Smooth muscle cell (in vitro differentiated cells): ENCODE measurements around the gene PLXNC1. TPM values are rescaled to one million over a fixed set of nuclear protein-coding genes. Genes with fewer than 3 reads are reported as not detected.

Source experiments
- DNase-seq: peaks from one replicate; lab custom pipeline; 2025; ENCODE audit not compliant: unreplicated experiment; lab: John Stamatoyannopoulos, UW
- H2AFZ ChIP-seq: fragments of 200-600 bp; sonication (generic); 2 replicates; pipeline ENCODE4 v1.6.0; 2016; ENCODE audit warnings: antibody characterized with exemption, low read depth, mild to moderate bottlenecking
- H3F3A ChIP-seq: fragments of 200-600 bp; sonication (generic); 2 replicates; pipeline ENCODE4 v1.6.0; 2017; ENCODE audit warnings: antibody characterized with exemption, low read depth
- H3K27ac ChIP-seq: fragments of 200-600 bp; sonication (generic); 2 replicates; pipeline ENCODE4 v1.5.1; 2016; ENCODE audit warnings: low read depth, mild to moderate bottlenecking
- H3K27me3 ChIP-seq: fragments of 200-600 bp; sonication (generic); 2 replicates; pipeline ENCODE4 v1.6.1; 2016; ENCODE audit warnings: low read depth, mild to moderate bottlenecking
- H3K36me3 ChIP-seq: fragments of 200-600 bp; sonication (generic); 2 replicates; pipeline ENCODE4 v1.5.1; 2016; ENCODE audit warnings: low read depth
- H3K4me1 ChIP-seq: fragments of 200-600 bp; sonication (generic); 2 replicates; pipeline ENCODE4 v1.5.1; 2016; ENCODE audit warnings: low read depth
- H3K4me2 ChIP-seq: fragments of 200-600 bp; sonication (generic); 2 replicates; pipeline ENCODE4 v1.6.0; 2016; ENCODE audit warnings: mild to moderate bottlenecking
- H3K4me3 ChIP-seq: fragments of 200-600 bp; sonication (generic); 2 replicates; pipeline ENCODE4 v1.5.1; 2016; ENCODE audit warnings: mild to moderate bottlenecking
- H3K79me2 ChIP-seq: fragments of 200-600 bp; sonication (generic); 2 replicates; pipeline ENCODE4 v1.6.0; 2016; ENCODE audit warnings: low read depth, mild to moderate bottlenecking
- H3K9ac ChIP-seq: fragments of 200-600 bp; sonication (generic); 2 replicates; pipeline ENCODE4 v1.6.0; 2016; ENCODE audit warnings: low read depth
- H3K9me3 ChIP-seq: fragments of 200-600 bp; sonication (generic); replicated peaks from 2 replicates; pipeline ENCODE4 v1.5.1; 2016; ENCODE audit warnings: low read depth
- H4K20me1 ChIP-seq: fragments of 200-600 bp; sonication (generic); 2 replicates; pipeline ENCODE4 v1.6.0; 2016; ENCODE audit warnings: low read depth
- CTCF ChIP-seq: fragments of 200-600 bp; sonication (generic); IDR thresholded peaks from 2 replicates; pipeline ENCODE4 v1.5.1; 2017; ENCODE audit warnings: borderline replicate concordance, mild to moderate bottlenecking, antibody characterized with exemption; ENCODE audit not compliant: insufficient read depth, poor library complexity, severe bottlenecking
- WGBS: methylation state at CpG from one replicate; pipeline ENCODE4 v1.1.7; 2016; ENCODE audit warnings: low lambda C conversion rate; 5-methylcytosine and 5-hydroxymethylcytosine counted together
- polyA plus RNA-seq: library from polyadenylated mRNA; unstranded; fragments of >200 nt; fragmentation: Nextera tagmentation; extraction: Ambion mirVana; gene quantifications from 2 replicates; pipeline ENCODE4 v1.2.1, GENCODE V29; 2016
- total RNA-seq: library from RNA; depleted of rRNA; stranded (reverse); fragments of >200 nt; gene quantifications from 2 replicates; pipeline ENCODE4 v1.2.3, GENCODE V29; 2014

The PLXNC1 gene
- total and polyA plus RNA-seq, 2 experiments from 2014 or later: 0.49 to 0.66 TPM

- no peak overlapping the region for H3K9ac ChIP-seq
- H2AFZ ChIP-seq: no peak overlapping the region
- H3K4me3 ChIP-seq: no peak overlapping the region
- no peak overlapping the region for H3K4me2 ChIP-seq
- H3F3A ChIP-seq: no peaks in the 10 kb centered on the region
- no peaks in the 10 kb centered on the region for H3K27me3 ChIP-seq
- no peak for TF ChIP-seq CTCF
- no peak for DNase-seq
- no peak overlapping the region for H3K27ac ChIP-seq
- H3K9me3 ChIP-seq: no peaks in the 10 kb centered on the region
- H3K79me2 ChIP-seq: no peaks in the 10 kb centered on the region
- no peaks in the 10 kb centered on the region for H3K36me3 ChIP-seq
- no peaks in the 10 kb centered on the region for H4K20me1 ChIP-seq
- no peaks in the 10 kb centered on the region for H3K4me1 ChIP-seq
Observed at GRCh38 chr12:94326727-94327126, 178.3 kb downstream of the PLXNC1 start.

GRCh38 chr12:94327809-94328208 is 179.4 kb downstream of the PLXNC1 start:
- Histone ChIP-seq H3K4me1 (no peaks in the 10 kb centered on the region), H3K27ac (no peak overlapping the region), H3K27me3 (no peaks in the 10 kb centered on the region), H3K9ac (no peak overlapping the region), H3F3A (no peaks in the 10 kb centered on the region), H3K9me3 (no peaks in the 10 kb centered on the region), H2AFZ (no peak overlapping the region), H3K4me2 (no peak overlapping the region), H3K36me3 (no peaks in the 10 kb centered on the region), H4K20me1 (no peaks in the 10 kb centered on the region), H3K4me3 (no peak overlapping the region), H3K79me2 (no peaks in the 10 kb centered on the region)
- no peak for TF ChIP-seq CTCF
- 94% methylated on average over 1 of the region's 1 CpG for WGBS
- DNase-seq: no peak

GRCh38 chr12:94329366-94329765 is 181.0 kb downstream of the PLXNC1 start:
- no peak overlapping the region for H2AFZ ChIP-seq
- no peaks in the 10 kb centered on the region for H3K27me3 ChIP-seq
- H3K9ac ChIP-seq: no peak overlapping the region
- 100% methylated on average over 1 of the region's 1 CpG for WGBS
- H3K9me3 ChIP-seq: no peaks in the 10 kb centered on the region
- no peak overlapping the region for H3K27ac ChIP-seq
- H3K36me3 ChIP-seq: no peaks in the 10 kb centered on the region
- no peaks in the 10 kb centered on the region for H3K79me2 ChIP-seq
- no peaks in the 10 kb centered on the region for H4K20me1 ChIP-seq
- no peak for TF ChIP-seq CTCF
- no peak overlapping the region for H3K4me2 ChIP-seq
- no peaks in the 10 kb centered on the region for H3K4me1 ChIP-seq
- DNase-seq: no peak
- H3K4me3 ChIP-seq: no peak overlapping the region
- no peaks in the 10 kb centered on the region for H3F3A ChIP-seq

GRCh38 chr12:94333396-94333795 is 185.0 kb downstream of the PLXNC1 start:
- DNase-seq: no peak
- H3F3A ChIP-seq: no peaks in the 10 kb centered on the region
- TF ChIP-seq CTCF: no peak
- over 99% methylated on average over 3 of the region's 3 CpGs for WGBS
- H2AFZ ChIP-seq: no peak overlapping the region
- H3K36me3 ChIP-seq: no peaks in the 10 kb centered on the region
- H3K9ac ChIP-seq: no peak overlapping the region
- H3K27me3 ChIP-seq: no peaks in the 10 kb centered on the region
- H3K4me1 ChIP-seq: no peaks in the 10 kb centered on the region
- H3K27ac ChIP-seq: no peak overlapping the region
- H4K20me1 ChIP-seq: no peaks in the 10 kb centered on the region
- no peaks in the 10 kb centered on the region for H3K9me3 ChIP-seq
- no peaks in the 10 kb centered on the region for H3K79me2 ChIP-seq
- no peak overlapping the region for H3K4me3 ChIP-seq
- H3K4me2 ChIP-seq: no peak overlapping the region
